ENCODE data around the gene DDIT4. TPM values are rescaled to one million over a fixed set of nuclear protein-coding genes. Genes with fewer than 3 reads are reported as not detected.

Gene DDIT4
- total RNA-seq, 2 experiments from 2014 or later = 1,071 to 1,096 TPM

DNA sequence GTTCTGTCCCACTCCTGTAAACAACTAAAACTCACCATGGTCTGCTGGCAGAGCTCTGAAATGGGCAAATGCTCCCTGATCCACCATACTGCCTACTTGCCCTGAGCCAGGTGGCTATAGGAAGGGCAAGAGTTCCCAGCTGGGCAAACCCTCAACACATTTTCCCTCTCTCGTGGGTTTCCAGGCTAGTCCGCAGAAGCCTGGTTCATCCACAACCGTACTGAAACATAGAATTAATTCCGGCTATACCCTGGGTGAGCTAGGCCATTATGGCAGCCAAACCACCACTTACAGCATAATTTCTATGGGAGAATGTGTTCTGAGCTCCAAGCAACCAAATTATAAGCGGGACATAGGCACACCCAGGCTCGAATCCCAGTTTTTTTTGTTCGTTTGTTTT, 20.1 kb upstream of the DDIT4 start:
- peak overlapping the region; percentile 53 for H3K27ac Mint-ChIP-seq
- no peak overlapping the region for H3K4me3 Mint-ChIP-seq
- peaks cover 2% of the 10 kb centered on the region for H3K36me3 Mint-ChIP-seq (ENCODE audit: low read depth)
- peaks cover 59% of the 10 kb centered on the region for H3K4me1 Mint-ChIP-seq (ENCODE audit: low read depth)
- TF ChIP-seq, protein P1, sequence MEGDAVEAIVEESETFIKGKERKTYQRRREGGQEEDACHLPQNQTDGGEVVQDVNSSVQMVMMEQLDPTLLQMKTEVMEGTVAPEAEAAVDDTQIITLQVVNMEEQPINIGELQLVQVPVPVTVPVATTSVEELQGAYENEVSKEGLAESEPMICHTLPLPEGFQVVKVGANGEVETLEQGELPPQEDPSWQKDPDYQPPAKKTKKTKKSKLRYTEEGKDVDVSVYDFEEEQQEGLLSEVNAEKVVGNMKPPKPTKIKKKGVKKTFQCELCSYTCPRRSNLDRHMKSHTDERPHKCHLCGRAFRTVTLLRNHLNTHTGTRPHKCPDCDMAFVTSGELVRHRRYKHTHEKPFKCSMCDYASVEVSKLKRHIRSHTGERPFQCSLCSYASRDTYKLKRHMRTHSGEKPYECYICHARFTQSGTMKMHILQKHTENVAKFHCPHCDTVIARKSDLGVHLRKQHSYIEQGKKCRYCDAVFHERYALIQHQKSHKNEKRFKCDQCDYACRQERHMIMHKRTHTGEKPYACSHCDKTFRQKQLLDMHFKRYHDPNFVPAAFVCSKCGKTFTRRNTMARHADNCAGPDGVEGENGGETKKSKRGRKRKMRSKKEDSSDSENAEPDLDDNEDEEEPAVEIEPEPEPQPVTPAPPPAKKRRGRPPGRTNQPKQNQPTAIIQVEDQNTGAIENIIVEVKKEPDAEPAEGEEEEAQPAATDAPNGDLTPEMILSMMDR (IDR thresholded peaks at IDR 0.05) = no peak
- H3K9me3 Mint-ChIP-seq = no peaks in the 10 kb centered on the region
- no peaks in the 10 kb centered on the region for H3K27me3 Mint-ChIP-seq
- intact Hi-C loops (cut with micrococcal nuclease) = loop anchor here (2.0 kb wide), 1 partner anchor 27 kb away; no protein-coding TSS in a partner anchor
- DNase-seq (no peak), ATAC-seq (no peak)
- ChIA-PET CTCF (interaction anchor here (1.0 to 2.6 kb wide), 7 partner anchors 13 to 86 kb away, joined by 3 to 10 read pairs (median 4); partner anchors contain the start of genes ANAPC16, ASCC1 and DDIT4), POLR2A (interaction anchor here (1.0 to 2.2 kb wide), 4 partner anchors 20 to 66 kb away, joined by 3 to 9 read pairs (median 6); partner anchors contain the start of gene DDIT4)

DNA sequence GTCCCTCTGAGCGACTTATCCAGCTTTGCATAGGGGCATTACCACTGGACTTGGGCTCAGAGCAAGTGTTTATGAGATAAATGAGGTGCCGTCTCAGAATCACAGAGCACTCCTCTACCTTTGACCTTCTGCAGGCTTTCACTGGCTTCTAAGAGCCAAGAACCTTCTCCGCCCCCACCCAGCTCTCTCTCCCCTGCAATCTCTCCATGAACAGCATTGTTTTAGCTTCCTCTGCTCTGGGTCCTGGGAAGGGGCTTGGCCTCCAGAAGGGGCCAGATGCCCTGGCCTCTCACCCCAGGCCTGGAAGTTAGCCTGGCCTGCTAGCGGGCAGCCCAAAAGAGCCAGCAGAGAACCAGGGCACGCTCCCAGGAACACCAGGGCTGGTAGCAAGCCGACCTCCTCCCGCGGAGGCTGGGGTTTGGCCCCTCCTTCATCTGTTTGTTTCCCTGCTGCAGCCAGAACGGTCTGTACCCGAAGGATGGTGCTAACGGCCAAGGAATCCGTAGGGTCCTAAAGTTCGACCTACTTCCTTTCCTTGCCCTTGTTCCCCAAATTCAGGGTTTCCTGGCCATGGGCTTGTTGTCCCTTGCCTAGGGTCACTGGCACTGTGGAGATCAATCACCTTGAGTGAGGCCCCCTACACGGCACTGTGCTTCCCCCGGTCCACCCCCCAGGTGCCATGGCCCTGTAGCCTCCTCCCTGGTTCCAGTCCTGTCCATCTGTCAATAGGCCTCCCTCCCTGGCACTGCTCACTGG, 18.7 kb upstream of the DDIT4 start:
- ChIA-PET CTCF (interaction anchor here (0.6 to 2.6 kb wide), 8 partner anchors 13 to 206 kb away, joined by 3 to 10 read pairs (median 4); partner anchors contain the start of gene DDIT4), POLR2A (interaction anchor here (0.6 to 2.5 kb wide), 10 partner anchors 9 to 179 kb away, joined by 3 to 18 read pairs (median 4); partner anchors contain the start of gene DDIT4)
- ATAC-seq = peak; percentile 58
- H3K27me3 Mint-ChIP-seq = no peaks in the 10 kb centered on the region
- H3K9me3 Mint-ChIP-seq = no peaks in the 10 kb centered on the region
- peak; percentile 65 for DNase-seq
- intact Hi-C loops (cut with micrococcal nuclease) = no loop called here
- H3K27ac Mint-ChIP-seq = peak overlapping the region; percentile 92
- peak overlapping the region; percentile 66 for H3K4me3 Mint-ChIP-seq
- H3K4me1 Mint-ChIP-seq (ENCODE audit: low read depth) = peaks cover 65% of the 10 kb centered on the region
- TF ChIP-seq, protein P1 (IDR thresholded peaks at IDR 0.05) = no peak
- H3K36me3 Mint-ChIP-seq (ENCODE audit: low read depth) = peaks cover 2% of the 10 kb centered on the region

DNA sequence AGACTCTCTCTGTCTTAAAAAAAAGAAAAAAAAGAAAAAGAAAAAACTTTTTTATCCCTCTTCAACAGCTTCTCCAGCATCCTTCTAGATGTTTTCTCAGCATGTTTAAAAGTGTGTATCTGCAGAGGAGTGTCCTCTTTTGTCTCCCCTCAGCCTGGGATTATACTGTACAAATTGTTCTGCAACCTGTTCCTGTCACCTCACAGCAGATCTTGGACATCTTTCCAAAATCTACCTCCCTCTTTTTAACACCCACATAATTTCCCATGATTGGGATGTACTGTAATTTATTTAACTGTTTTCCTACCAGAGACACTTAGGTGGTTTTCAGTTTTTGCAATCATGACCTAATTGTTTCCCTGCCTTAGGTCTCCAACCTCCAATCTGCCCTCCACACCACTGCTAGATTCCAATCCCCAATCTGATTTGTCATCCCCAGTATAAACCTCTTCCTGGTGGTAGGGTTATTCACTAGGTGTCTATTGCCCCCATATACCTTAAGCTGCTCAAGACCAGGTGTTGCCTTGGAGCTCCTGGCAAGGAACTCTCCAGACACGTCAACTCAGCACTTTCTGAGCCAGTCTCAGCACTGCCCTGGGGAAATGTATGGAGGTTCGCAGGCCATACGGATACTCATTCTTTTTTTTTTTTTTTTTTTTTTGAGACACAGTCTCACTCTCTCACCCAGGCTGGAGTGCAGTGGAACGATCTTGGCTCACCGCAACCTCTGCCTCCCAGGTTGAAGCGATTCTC, 17.6 kb upstream of the DDIT4 start:
- ChIA-PET POLR2A (interaction anchor here (0.6 to 2.5 kb wide), 6 partner anchors 10 to 180 kb away, joined by 3 to 18 read pairs (median 4); no protein-coding TSS in a partner anchor), CTCF (interaction anchor here (0.6 to 1.4 kb wide), 3 partner anchors 18 to 76 kb away, joined by 4 to 7 read pairs (median 5); partner anchors contain the start of gene DDIT4)
- TF ChIP-seq, protein P1 (IDR thresholded peaks at IDR 0.05) = no peak
- Mint-ChIP-seq H3K9me3 (no peaks in the 10 kb centered on the region), H3K4me1 (ENCODE audit: low read depth) (peaks cover 63% of the 10 kb centered on the region), H3K36me3 (ENCODE audit: low read depth) (peaks cover 2% of the 10 kb centered on the region), H3K4me3 (no peak overlapping the region), H3K27me3 (no peaks in the 10 kb centered on the region), H3K27ac (peak overlapping the region; percentile 84)
- intact Hi-C loops (cut with micrococcal nuclease) = no loop called here
- DNase-seq (no peak), ATAC-seq (no peak)

DNA sequence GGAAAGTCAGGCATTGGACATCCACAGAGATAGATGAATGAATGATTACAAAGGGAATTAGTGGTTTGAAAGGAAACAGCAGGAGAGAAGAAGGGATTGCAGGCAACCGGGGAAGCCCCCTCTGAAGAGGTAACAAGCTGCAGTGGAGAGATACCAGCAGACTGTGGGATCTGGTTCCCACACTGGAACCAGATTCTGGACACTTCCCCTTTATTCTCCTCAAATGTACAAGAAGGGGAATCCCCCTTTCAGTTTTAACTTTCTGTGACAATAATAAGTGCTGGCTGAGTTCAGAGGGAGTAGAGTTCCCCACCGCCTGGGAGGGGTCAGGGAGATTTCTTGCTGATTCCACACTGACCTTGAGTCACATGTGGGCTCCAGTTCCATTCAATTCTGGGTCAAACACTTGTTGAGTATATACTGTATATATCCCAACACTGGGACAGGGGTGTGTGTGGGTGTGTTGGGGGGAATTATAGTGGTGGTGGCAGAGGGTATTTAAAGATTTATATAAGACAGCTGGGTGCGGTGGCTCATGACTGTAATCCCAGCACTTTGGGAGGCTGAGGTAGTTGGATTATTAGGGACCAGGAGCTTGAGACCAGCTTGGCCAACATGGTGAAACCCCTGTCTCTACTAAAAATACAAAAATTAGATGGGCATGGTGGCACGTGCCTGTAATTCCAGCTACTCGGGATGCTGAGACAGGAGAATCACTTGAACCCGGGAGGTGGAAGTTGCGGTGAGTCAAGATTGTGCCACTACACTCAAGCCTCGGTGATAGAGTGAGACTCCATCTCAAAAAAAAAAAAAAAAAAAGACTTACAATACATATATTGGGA, 16.5 kb upstream of the DDIT4 start:
- ChIA-PET CTCF (no interaction called here), POLR2A (interaction anchor here (0.7 to 6.9 kb wide), 4 partner anchors 36 to 78 kb away, joined by 3 to 52 read pairs (median 8); no protein-coding TSS in a partner anchor)
- no peak for ATAC-seq
- intact Hi-C loops (cut with micrococcal nuclease) = no loop called here
- peak overlapping the region; percentile 10 for H3K4me3 Mint-ChIP-seq
- H3K36me3 Mint-ChIP-seq (ENCODE audit: low read depth) = peaks cover 2% of the 10 kb centered on the region
- no peak for DNase-seq
- no peaks in the 10 kb centered on the region for H3K9me3 Mint-ChIP-seq
- H3K27me3 Mint-ChIP-seq = no peaks in the 10 kb centered on the region
- peak overlapping the region; percentile 76 for H3K27ac Mint-ChIP-seq
- H3K4me1 Mint-ChIP-seq (ENCODE audit: low read depth) = peaks cover 67% of the 10 kb centered on the region
- TF ChIP-seq, protein P1 (IDR thresholded peaks at IDR 0.05) = no peak

Measured in activated CD8-positive, alpha-beta T cell treated with anti-CD3 and anti-CD28 coated beads for 36 hours (primary cell).